Transverse colon (tissue), 3 donors: ENCODE measurements around the gene CEPT1.
A peak's percentile ranks its signal among the peaks of the same experiment; 100 is the strongest.

Experiments used
- CTCF ChIP-seq, 5 experiments: fragments of 200-600 bp in 3 of 5; fragments of 450-650 bp in 2 of 5; sonication (generic) in 3 of 5; IDR thresholded peaks; 1 replicate in 2 of 5; 2 replicates in 3 of 5; pipeline ENCODE4 v1.5.1; 2016 to 2017; ENCODE audit warnings: antibody characterized with exemption in 5 of 5, inconsistent platforms in 3 of 5, mild to moderate bottlenecking in 2 of 5, moderate library complexity in 1 of 5
- EP300 ChIP-seq: sonication (generic); formaldehyde crosslinking; IDR thresholded peaks from one replicate; pipeline ENCODE4 v1.6.1; 2017; ENCODE audit warnings: antibody characterized with exemption, low read depth
- POLR2A ChIP-seq: fragments of 450-650 bp; IDR thresholded peaks from one replicate; pipeline ENCODE4 v1.6.1; 2016; ENCODE audit warnings: antibody characterized with exemption, mild to moderate bottlenecking, moderate library complexity

- no peak for TF ChIP-seq CTCF (IDR thresholded peaks at IDR 0.05)
- TF ChIP-seq POLR2A, result peak; percentile 64
- no peak for TF ChIP-seq EP300
Measured at GRCh38 chr1:111199881-111200801, 60.1 kb downstream of the CEPT1 start, which contains the start of gene DENND2D.
